Osteocyte (in vitro differentiated cells): ENCODE measurements around the gene LRRC26. TPM values are rescaled to one million over a fixed set of nuclear protein-coding genes. Genes with fewer than 3 reads are reported as not detected.

Source experiments
- DNase-seq: peaks from one replicate; pipeline ENCODE4 v3.0.0; 2021; ENCODE audit warnings: mixed read lengths; ENCODE audit not compliant: unreplicated experiment; ENCODE audit errors: extremely low spot score
- H3K27ac Mint-ChIP-seq: one replicate; pipeline ENCODE4 v1.8.0; 2021; ENCODE audit warnings: mild to moderate bottlenecking, mixed read lengths; ENCODE audit not compliant: unreplicated experiment
- H3K27me3 Mint-ChIP-seq: one replicate; pipeline ENCODE4 v1.8.0; 2021; ENCODE audit warnings: mixed read lengths; ENCODE audit not compliant: unreplicated experiment
- H3K36me3 Mint-ChIP-seq: one replicate; pipeline ENCODE4 v1.8.0; 2021; ENCODE audit warnings: mixed read lengths; ENCODE audit not compliant: unreplicated experiment
- H3K4me1 Mint-ChIP-seq: one replicate; pipeline ENCODE4 v1.8.0; 2021; ENCODE audit warnings: mixed read lengths; ENCODE audit not compliant: unreplicated experiment
- H3K4me3 Mint-ChIP-seq: one replicate; pipeline ENCODE4 v1.8.0; 2021; ENCODE audit warnings: mild to moderate bottlenecking, moderate library complexity, mixed read lengths; ENCODE audit not compliant: unreplicated experiment
- H3K9me3 Mint-ChIP-seq: one replicate; pipeline ENCODE4 v1.8.0; 2021; ENCODE audit warnings: mixed read lengths; ENCODE audit not compliant: unreplicated experiment
- CTCF ChIP-seq: fragments of 200-600 bp; sonication (generic); IDR thresholded peaks from 2 replicates; pipeline ENCODE4 v1.5.0; 2021; ENCODE audit warnings: antibody characterized with exemption, mild to moderate bottlenecking, moderate library complexity
- total RNA-seq: library from RNA; stranded (reverse); gene quantifications from 2 replicates; pipeline ENCODE4 v1.2.1, GENCODE V29; 2021

LRRC26 gene
- total RNA-seq, 1 donor from 2014 or later = not detected

- DNase-seq = no peak
- Mint-ChIP-seq H3K27me3 (no peaks in the 10 kb centered on the region), H3K36me3 (peaks cover 11% of the 10 kb centered on the region), H3K9me3 (no peaks in the 10 kb centered on the region), H3K27ac (no peak overlapping the region), H3K4me1 (peaks cover 2% of the 10 kb centered on the region), H3K4me3 (no peak overlapping the region)
- no peak for TF ChIP-seq CTCF
Observed at GRCh38 chr9:137178201-137178938, 8.5 kb upstream of the LRRC26 start.

- Mint-ChIP-seq H3K27ac (no peak overlapping the region), H3K9me3 (no peaks in the 10 kb centered on the region), H3K27me3 (no peaks in the 10 kb centered on the region), H3K36me3 (peaks cover 7% of the 10 kb centered on the region), H3K4me3 (no peak overlapping the region), H3K4me1 (peaks cover 2% of the 10 kb centered on the region)
- peak; percentile 48 for TF ChIP-seq CTCF
- no peak for DNase-seq
Observed at GRCh38 chr9:137176302-137177182, 6.7 kb upstream of the LRRC26 start.

- Mint-ChIP-seq H3K27ac (no peak overlapping the region), H3K9me3 (no peaks in the 10 kb centered on the region), H3K4me3 (no peak overlapping the region), H3K36me3 (peaks cover 7% of the 10 kb centered on the region), H3K4me1 (peaks cover 2% of the 10 kb centered on the region), H3K27me3 (peaks cover 2% of the 10 kb centered on the region)
- no peak for TF ChIP-seq CTCF
- no peak for DNase-seq
Observed at GRCh38 chr9:137175345-137175961, 5.6 kb upstream of the LRRC26 start.

- TF ChIP-seq CTCF = no peak
- H3K27me3 Mint-ChIP-seq = peaks cover 6% of the 10 kb centered on the region
- peaks cover 7% of the 10 kb centered on the region for H3K36me3 Mint-ChIP-seq
- no peak overlapping the region for H3K4me3 Mint-ChIP-seq
- no peaks in the 10 kb centered on the region for H3K9me3 Mint-ChIP-seq
- H3K4me1 Mint-ChIP-seq = peaks cover 2% of the 10 kb centered on the region
- no peak for DNase-seq
- H3K27ac Mint-ChIP-seq = no peak overlapping the region
Observed at GRCh38 chr9:137174722-137175293, 5.0 kb upstream of the LRRC26 start.
